AG20443 (cell line): ENCODE results near the gene ARL2BP.
A peak's percentile ranks its signal among the peaks of the same experiment; 100 is the strongest.
"Not testable (repeated sequence)": the region's sequence is repeated elsewhere in the genome, so short reads cannot be mapped to it uniquely, and the experiment has no call there.

Source experiments
- DNase-seq: peaks from one replicate; pipeline ENCODE4 v3.0.0; 2012; ENCODE audit warnings: low spot score, mixed read lengths

Gene ARL2BP

DNA sequence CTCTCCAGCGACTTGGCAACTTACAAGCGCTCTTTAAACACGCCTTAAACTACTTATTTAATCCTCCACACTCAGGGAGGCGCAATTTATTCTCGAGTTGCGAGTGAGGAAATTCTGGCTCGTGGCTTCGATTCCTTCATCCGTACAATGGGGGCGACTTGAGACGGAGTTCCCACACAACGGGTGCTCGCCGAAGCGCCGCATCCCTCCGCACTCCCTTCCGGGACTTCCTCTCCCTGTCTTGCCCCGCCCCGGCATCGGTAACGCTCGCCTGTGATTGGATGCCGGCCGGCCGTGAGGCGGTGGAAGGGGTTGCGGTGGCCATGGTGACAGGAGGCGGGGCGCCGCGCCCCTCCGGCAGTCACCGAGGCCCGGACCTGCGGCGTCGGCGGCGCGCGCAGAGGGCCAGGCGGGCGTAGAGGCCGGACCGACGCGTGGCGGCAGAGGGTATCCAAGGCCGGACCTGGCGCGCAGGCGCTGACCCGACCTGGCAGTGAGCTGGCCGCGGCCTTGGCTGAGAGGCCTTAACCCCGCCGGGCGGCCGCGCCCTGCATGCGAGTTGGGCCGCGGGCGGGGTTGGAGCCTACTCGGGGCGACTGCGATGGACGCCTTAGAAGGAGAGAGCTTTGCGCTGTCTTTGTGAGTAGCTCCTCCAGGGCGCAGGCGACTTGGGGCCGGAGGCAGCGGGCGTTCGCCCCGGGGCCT, at the start of gene ARL2BP:
TSS of gene ARL2BP (plus strand) at position 493 of the 705 bp plus-strand sequence. CDS start at position 602, 109 bp downstream.
- DNase-seq: peak; percentile 100

DNA sequence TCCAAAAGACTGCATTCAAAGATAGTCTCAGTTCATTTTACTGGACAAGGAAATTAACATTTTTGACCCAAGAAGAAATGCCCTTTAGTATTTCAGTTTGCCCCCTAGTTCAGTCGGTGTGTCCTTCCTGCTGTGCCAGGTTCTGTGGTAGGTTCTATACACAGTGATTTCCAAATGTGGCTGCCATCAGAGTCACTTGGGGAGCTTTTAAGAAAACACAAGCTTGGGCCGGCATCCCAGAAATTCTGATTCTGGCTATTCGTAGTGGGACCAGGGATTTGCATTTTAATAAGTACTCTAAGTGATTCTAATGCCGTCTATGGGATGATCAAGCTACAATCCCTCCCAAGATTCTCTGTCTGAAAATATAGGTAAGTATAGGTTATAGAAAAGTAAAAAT, 48.8 kb upstream of the ARL2BP start:
- DNase-seq: no peak

DNA sequence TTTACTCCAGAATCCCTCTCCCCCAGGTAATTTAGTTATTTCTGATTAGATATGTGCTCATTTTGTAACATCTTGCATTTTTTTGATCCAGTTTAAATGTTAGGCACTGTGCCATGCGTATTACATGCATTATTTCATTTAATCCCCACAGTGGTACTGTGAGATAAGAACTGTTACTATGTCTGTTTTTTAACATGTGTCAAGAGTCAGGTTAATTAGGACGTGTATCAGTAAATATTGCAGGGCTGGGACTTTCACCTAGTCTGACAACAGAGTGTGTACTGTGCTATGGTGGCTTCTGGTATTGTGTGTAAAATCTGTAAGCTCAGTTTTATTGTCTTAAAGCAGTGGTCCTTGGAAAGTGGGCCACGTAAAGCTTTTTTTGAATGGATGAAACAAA, 48.3 kb upstream of the ARL2BP start:
- no peak for DNase-seq

DNA sequence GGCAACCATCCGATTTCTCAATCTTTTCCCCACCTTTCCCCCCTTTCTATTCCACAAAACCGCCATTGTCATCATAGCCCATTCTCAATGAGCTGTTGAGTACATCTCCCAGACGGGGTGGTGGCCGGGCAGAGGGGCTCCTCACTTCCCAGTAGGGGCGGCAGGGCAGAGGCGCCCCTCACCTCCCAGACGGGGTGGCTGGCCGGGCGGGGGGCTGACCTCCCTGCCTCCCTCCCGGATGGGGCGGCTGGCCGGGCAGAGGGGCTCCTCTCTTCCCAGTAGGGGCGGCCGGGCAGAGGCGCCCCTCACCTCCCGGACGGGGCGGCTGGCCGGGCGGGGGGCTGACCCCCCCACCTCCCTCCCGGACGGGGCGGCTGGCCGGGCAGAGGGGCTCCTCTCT, 44.7 kb upstream of the ARL2BP start:
- not testable (repeated sequence) for DNase-seq

DNA sequence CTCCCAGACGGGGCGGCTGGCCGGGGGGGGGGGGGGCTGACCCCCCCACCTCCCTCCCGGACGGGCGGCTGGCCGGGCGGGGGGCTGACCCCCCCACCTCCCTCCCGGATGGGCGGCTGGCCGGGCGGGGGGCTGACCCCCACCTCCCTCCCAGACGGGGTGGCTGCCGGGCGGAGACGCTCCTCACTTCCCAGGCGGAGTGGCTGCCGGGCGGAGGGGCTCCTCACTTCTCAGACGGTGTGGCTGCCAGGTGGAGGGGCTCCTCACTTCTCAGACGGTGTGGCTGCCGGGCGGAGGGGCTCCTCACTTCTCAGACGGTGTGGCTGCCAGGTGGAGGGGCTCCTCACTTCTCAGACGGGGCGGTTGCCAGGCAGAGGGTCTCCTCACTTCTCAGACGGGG, 44.1 kb upstream of the ARL2BP start:
- DNase-seq: not testable (repeated sequence)

DNA sequence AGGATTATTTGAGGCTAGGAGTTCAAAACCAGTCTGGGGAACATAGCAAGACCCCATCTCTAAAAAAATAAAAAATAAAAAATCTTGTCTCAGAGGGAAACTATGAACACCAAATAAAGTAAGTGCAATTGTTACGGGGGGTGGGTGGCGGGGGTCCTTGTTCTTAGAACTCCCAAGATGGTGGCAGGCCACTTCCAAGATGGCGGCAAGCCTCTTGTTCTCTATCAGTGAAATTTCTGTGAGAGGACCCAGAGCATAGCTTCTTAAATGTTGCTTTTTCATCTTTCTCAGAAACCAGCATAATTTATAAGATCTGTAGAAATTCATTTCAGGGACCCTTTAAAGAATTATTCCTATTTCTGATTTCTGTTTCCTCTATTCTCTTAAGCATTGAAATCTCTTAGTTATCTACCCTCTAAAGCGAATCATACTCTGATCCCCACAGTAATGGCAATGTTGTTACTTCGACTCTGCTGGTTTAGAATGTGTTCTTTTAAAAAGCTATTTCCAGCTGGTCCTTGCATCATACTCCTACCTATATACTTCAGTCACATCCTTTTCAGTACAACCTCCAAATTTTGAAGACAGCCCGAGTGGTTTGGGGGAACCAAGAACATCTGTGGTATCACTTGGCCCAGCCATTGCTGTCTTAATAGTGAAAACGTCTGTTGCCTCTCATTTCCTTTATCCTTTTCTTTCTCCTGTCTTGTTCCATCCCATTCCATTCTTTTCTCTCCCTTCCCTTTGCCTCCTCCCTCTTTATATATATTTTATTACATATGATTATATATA, 42.8 kb upstream of the ARL2BP start:
- DNase-seq: no peak

DNA sequence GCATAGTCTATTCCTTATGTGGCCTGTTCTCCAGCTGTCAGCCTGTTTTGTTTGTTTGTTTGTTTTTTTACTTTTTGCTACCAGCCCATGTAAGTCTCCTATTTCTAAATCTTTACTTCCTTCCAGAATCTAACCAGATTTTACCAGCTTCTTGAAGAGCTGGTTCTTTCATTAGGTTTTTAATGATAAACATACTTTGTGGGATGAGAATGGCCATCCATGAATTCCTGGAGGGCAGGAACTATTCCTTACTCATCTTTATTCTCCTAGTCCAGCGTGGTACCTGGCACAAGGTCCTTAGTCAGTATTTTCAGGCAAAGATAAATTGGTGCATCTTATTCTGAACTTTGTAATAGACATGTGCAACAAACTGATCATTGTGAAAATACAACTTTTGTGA, 41.6 kb upstream of the ARL2BP start:
- DNase-seq: no peak

DNA sequence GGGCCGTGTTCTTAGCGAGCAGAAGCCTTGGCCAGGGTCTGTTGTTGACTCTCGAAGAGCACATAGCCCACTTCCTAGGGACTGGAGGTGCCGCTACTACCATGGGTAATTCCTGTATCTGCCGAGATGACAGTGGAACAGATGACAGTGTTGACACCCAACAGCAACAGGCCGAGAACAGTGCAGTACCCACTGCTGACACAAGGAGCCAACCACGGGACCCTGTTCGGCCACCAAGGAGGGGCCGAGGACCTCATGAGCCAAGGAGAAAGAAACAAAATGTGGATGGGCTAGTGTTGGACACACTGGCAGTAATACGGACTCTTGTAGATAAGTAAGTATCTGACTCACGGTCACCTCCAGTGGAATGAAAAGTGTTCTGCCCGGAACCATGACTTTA, 40.4 kb upstream of the ARL2BP start:
- DNase-seq: no peak

DNA sequence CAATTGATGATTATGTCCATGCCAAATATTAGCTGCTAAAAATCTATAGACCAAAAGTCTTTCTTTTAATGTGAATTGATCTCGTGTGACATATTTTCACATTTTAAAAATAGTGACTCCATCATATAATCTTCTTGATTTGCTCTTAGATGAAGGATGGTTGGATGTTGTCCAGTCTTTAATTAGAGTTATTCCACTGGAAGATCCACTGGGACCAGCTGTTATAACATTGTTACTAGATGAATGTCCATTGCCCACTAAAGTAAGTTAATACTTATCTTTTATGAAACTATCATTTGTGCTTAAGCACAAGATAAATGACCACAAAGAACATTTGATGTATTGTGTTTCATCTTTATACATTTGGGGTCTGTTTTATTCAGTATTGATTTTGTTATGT, 36.1 kb upstream of the ARL2BP start:
- DNase-seq: no peak

DNA sequence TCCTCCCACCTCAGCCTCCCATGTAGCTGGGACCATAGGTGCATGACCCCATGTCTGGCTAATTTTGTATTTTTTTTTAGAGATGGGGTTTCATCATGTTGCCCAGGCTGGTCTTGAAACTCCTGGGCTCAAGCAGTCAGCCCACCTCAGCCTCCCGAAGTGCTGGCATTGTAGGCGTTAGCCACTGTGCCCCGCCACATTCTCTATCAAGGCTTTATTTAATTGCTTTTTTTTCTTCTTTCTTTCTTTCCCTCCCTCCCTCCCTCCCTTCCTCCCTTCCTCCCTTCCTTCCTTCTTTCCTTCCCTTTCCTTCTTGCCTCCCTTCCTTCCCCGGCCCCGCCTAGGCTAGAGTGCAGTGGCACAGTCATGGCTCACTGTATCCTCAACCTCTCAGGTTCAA, 35.3 kb upstream of the ARL2BP start:
- no peak for DNase-seq

DNA sequence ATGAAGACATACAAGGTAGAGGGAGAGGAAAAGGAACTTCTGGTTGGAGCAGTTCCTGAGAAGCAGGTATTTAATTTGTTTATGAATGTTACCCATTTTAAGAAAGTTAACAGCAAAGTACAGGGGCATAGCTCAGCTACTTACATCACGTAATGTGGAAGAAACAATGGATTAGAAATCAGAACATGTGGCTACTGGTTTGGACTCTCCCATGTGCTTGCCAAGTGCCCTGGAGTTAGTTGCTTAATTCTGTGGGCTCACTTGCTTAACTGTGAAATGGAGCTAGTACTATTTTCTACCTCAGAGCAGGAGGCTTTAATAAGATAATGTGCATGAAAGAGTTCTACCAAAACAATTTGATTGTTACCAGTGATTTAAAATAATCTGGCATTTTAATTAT, 31.6 kb upstream of the ARL2BP start:
- no peak for DNase-seq

DNA sequence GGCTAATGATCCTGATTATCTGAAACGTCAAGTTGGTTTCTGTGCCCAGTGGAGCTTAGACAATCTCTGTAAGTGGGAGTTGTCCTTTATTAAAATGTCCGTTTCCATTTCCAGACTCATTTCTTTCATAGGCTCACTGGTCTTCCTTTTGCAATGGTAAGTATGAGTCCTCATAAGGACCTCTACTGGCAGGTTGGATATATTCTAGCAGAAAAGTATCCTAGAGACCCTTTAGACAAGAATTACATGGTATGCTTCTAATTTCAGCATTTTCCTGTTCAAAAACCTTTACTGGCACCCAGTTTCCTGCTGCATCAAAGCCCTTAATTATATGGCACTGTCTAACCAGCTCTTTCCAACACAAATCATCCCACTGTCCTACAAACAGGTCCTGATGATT, 28.1 kb upstream of the ARL2BP start:
- no peak for DNase-seq

DNA sequence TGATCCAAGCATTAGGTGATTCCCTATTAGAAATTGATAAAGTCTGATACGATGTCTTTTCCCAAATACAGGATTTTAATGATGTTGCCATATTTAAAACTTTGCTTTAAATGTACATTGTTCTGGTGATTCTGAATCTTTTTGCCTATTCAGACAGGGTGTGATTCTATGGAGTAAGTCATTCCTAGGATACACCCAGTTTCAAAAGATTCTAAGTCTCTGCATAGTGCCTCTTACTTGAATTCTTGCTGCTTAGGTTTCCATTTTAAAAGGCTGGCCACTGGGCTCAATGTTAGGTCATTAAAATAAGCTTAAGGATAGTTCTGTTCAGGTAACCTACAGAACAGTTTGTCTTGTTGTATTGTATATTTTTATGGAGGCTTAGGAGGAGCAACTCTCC, 22.0 kb upstream of the ARL2BP start:
- DNase-seq: no peak

DNA sequence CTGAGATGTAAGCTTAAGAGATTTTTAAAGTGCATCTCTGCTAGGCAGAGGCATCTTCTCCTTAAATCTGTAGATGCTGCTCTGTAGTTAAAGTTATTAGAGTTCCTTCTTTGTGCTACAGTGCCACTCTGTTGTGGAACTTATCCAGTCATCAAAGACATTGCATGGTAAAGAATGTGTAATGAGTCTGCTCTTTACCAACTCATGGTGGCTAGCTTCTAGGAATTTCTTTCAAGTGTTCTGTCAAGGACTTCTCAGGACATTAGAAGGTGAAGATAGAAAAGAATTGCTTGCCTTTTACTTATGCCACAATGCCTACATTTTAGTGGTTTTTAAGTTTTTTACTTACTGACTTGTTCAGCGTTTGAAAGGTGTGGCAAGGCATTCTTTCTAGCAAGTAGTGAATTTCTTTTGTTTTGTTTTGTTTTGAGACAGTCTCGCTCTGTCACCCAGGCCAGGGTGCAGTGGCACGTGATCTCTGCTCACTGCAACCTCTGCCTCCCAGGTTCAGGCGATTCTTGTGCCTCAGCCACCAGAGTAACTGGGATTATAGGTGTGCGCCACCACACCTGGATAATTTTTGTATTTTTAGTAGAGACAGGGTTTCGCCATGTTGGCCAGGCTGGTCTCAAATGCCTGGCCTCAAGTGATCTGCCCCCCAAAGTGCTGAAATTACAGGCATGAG, 20.3 kb upstream of the ARL2BP start:
- DNase-seq: no peak

DNA sequence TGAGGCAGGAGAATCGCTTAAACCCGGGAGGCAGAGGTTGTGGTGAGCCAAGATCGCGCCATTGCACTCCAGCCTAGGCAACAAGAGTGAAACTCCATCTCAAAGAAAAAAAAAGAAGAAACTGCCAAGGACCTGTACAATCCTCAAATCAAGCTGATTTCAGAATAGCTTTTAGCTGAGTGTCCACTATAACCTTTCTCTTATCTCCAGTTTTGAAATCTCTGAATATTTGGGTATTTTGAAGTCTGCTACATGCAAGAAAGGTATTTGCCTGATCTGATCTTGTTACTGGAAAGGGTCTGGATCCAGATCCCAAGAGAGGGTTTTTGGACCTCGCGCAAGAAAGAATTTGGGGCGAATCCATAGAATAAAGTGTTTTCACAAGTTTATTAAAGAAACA, 19.1 kb upstream of the ARL2BP start:
- no peak for DNase-seq

DNA sequence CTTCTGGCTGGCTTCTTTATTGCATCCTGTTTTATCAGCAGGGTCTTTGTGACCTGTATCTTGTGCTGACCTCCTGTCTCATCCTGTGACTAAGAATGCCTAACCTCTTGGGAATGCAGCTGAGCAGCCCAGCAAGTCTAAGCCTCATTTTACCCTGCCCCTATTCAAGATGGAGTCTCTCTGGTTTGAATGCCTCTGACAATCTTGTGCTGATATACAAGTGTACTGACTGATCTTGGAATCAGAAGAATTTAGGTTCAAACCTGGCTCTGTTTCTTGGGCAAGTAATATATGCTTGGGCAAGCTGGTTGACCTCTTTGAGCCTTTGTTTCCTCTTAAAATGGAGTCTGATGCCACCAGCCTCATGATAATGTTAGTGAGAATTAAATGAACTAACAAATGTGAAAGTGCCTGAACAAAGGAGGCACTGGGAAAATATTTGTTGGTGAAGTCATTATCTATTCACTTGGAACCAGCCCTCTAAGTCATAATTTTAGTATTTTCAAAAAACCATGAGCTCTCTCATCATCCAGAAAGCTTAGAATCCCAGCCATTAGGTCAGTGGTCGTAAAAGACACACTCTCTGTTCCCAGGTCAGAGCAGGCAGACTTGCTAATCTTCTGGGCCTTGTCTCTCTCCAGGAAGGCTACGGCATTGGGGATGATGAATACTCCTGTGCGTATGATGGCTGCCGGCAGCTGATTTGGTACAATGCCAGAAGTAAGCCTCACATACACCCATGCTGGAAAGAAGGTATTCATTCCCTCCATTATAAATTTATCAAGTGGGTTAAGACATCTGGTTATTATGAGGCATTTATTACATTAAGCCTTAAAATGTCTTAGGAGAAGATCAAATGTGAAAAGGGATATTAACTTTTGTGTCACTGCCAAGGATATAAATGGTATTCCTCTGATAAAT, 18.1 kb upstream of the ARL2BP start:
- no peak for DNase-seq

DNA sequence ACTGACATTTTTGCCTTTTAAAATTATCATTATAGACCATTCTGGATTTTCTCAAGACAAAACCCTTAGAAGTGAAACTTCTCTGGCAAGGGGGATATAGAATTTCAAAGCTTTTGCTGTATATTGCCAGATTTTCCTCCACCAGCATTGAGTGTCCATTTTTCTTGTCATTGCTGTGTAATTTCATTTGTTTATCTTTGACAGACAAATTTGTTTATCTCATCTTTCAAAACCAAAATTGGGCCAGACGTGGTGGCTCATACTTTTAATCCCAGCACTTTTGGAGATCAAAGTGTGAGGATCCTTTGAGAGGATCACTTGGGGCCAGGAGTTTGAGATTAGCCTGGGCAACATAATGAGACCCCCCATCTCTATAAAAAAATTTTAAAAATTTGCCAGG, 16.0 kb upstream of the ARL2BP start:
- no peak for DNase-seq

DNA sequence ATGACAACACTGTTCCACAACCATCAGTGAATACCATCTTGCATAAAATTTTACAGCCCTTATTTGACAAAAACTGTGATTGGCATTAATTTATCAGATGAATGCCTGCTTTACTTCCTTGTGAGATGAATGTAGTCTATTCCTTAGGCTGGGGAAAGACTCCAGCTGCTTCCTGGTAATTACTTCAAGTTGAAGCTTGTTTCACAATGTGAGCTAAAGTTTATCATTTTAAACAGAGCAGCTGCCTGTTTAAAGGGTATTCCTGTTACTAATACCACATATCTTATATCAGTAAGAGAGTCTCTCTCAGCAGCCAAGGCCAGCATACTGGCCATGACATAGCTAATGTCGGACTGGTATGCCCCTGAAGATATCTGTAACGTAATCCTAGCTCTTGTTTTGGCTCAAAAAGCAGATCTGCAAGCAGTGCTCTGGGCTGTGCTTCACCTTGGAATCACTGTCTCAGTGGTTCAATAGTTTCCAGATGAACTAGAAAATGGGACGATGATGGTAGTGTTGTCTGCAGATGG, 13.2 kb upstream of the ARL2BP start:
- no peak for DNase-seq

DNA sequence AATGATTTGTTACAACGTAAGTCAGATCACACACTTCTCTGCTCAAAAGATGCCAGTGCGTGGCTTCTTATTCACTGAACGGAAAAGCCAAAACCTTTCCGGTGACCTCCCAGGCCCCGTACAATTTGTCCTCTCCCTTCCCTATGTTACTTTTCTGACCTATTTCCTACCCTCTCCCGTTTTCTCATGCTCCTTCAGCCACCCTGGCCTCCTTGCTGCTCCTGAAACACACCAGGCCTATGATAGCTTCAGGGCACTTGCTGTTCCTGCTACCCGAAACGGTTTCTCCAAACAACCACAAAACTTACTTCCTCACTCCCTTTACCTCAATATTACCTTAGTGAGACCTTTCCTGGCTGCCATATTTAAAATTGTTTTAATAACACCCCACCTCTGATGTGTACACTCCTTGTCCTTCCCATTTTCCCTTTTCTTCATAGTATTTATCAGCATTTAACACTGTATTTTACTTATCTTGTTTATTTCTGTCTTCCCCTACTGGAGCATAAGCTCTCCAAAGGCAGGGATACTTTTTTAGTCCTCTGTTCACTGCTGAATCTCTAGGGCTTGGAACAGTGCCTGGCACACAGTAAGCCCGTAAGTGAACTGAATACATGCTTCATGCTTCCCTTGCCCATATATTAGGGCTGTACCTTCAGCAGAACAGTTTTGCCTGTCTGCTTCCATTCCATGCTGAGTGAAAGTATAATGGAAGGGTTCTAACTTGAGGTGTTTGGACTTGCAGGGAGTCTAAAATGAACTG, 10.9 kb upstream of the ARL2BP start:
- no peak for DNase-seq

DNA sequence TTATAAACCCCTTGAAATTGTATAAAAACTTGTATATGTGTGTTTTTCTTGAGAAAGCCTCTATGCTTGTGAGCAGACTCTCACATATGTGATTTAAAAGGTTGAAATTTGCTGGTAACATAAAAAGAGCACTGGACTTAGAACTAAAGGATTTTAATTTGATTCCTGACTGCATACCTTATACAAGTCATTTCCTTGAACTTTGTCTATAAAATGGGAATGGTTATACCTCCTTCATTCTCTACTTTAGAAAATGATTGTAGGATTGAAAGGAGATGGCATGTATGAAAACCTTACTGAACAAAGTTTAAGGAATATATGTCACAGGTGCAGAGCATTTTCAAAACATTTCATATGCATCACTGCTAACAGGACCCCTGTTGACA, 10.4 kb upstream of the ARL2BP start:
- no peak for DNase-seq
